HL-60 (cell line): ENCODE data around the gene ERGIC1.

Experiments used
- REST ChIP-seq: IDR thresholded peaks from 2 replicates; pipeline ENCODE4 v1.6.1; 2012; ENCODE audit warnings: low read depth; ENCODE audit not compliant: insufficient replicate concordance
- TF ChIP-seq, protein P1 (sequence below): IDR thresholded peaks from one replicate; pipeline ENCODE4 v1.5.1; 2011; ENCODE audit warnings: low read length, control low read depth, inconsistent platforms; ENCODE audit not compliant: insufficient read depth

- TF ChIP-seq, protein P1, sequence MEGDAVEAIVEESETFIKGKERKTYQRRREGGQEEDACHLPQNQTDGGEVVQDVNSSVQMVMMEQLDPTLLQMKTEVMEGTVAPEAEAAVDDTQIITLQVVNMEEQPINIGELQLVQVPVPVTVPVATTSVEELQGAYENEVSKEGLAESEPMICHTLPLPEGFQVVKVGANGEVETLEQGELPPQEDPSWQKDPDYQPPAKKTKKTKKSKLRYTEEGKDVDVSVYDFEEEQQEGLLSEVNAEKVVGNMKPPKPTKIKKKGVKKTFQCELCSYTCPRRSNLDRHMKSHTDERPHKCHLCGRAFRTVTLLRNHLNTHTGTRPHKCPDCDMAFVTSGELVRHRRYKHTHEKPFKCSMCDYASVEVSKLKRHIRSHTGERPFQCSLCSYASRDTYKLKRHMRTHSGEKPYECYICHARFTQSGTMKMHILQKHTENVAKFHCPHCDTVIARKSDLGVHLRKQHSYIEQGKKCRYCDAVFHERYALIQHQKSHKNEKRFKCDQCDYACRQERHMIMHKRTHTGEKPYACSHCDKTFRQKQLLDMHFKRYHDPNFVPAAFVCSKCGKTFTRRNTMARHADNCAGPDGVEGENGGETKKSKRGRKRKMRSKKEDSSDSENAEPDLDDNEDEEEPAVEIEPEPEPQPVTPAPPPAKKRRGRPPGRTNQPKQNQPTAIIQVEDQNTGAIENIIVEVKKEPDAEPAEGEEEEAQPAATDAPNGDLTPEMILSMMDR, result no peak
- no peak for TF ChIP-seq REST
These were observed 16.0 kb upstream of the ERGIC1 start for GRCh38 chr5:172818081-172818480.
